ENCODE data around the gene LDLRAD3.

- TF ChIP-seq CTCF (conservative IDR thresholded peaks at IDR 0.05; ENCODE audit: low read depth, low read length) (no peak), EZH2 (IDR thresholded peaks at IDR 0.05; ENCODE audit: low read length, unreplicated experiment) (no peak)
These were observed 29.0 kb upstream of the LDLRAD3 start for GRCh38 chr11:35914816-35915215.

Data from PC-3 (cell line).